SK-N-SH treated with all-trans-retinoic acid at 6 μM for 48 hours (cell line): ENCODE data around the gene FCHSD2.

Experiments
- ATAC-seq: fragments of 200-7000 bp; cut with Tn5 transposase; 3 replicates; pipeline ENCODE4 v1.9.1; 2020; ENCODE audit warnings: mild to moderate bottlenecking, moderate library complexity
- ARNTL ChIP-seq: fragments of 450-650 bp; formaldehyde crosslinking; IDR thresholded peaks from 2 replicates; pipeline ENCODE4 v1.5.0; 2020; ENCODE audit warnings: low read depth, mild to moderate bottlenecking, moderate library complexity, borderline replicate concordance
- BACH2 ChIP-seq: fragments of 250-450 bp; sonication (Bioruptor Pico); IDR thresholded peaks from 2 replicates; pipeline ENCODE4 v1.9.0; 2021; ENCODE audit warnings: mild to moderate bottlenecking, borderline replicate concordance
- CSDC2 ChIP-seq: fragments of 250-450 bp; sonication (Bioruptor Pico); IDR thresholded peaks from 2 replicates; pipeline ENCODE4 v1.5.0; 2020; ENCODE audit warnings: mild to moderate bottlenecking, moderate library complexity
- ESRRG ChIP-seq: fragments of 250-450 bp; sonication (Bioruptor Pico); IDR thresholded peaks from 2 replicates; pipeline ENCODE4 v1.6.1; 2021; ENCODE audit warnings: mild to moderate bottlenecking
- GLIS3 ChIP-seq: fragments of 250-450 bp; sonication (Bioruptor Pico); IDR thresholded peaks from 2 replicates; pipeline ENCODE4 v1.5.0; 2020; ENCODE audit warnings: mild to moderate bottlenecking, moderate library complexity
- ISL1 ChIP-seq: fragments of 250-450 bp; sonication (Bioruptor Pico); IDR thresholded peaks from 2 replicates; pipeline ENCODE4 v2.1.2; 2022; ENCODE audit warnings: mild to moderate bottlenecking, moderate library complexity
- OSR1 ChIP-seq: fragments of 250-450 bp; sonication (Bioruptor Pico); IDR thresholded peaks from 2 replicates; pipeline ENCODE4 v1.8.0; 2022; ENCODE audit warnings: moderate library complexity, mild to moderate bottlenecking, inconsistent platforms
- PPARA ChIP-seq: fragments of 250-450 bp; sonication (Bioruptor Pico); IDR thresholded peaks from 2 replicates; pipeline ENCODE4 v1.5.0; 2020; ENCODE audit warnings: mild to moderate bottlenecking, borderline replicate concordance
- RARB ChIP-seq: fragments of 250-450 bp; sonication (Bioruptor Pico); IDR thresholded peaks from 2 replicates; pipeline ENCODE4 v1.8.0; 2021; ENCODE audit warnings: mild to moderate bottlenecking, moderate library complexity
- SNAI2 ChIP-seq: fragments of 250-450 bp; sonication (Bioruptor Pico); IDR thresholded peaks from 2 replicates; pipeline ENCODE4 v1.5.0; 2020; ENCODE audit warnings: mild to moderate bottlenecking, moderate library complexity
- TCF4 ChIP-seq: fragments of 250-450 bp; sonication (Bioruptor Pico); IDR thresholded peaks from 2 replicates; pipeline ENCODE4 v1.8.0; 2021; ENCODE audit warnings: mild to moderate bottlenecking, moderate library complexity, borderline replicate concordance
- TOX ChIP-seq: fragments of 250-450 bp; sonication (Bioruptor Pico); IDR thresholded peaks from 2 replicates; pipeline ENCODE4 v1.8.0; 2021; ENCODE audit warnings: mild to moderate bottlenecking, moderate library complexity, borderline replicate concordance
- ZFP3 ChIP-seq: fragments of 250-450 bp; sonication (Bioruptor Pico); IDR thresholded peaks from 2 replicates; pipeline ENCODE4 v1.5.0; 2020; ENCODE audit warnings: mild to moderate bottlenecking, moderate library complexity
- ZFP30 ChIP-seq: fragments of 450-650 bp; formaldehyde crosslinking; IDR thresholded peaks from 2 replicates; pipeline ENCODE4 v1.5.0; 2022; ENCODE audit warnings: mild to moderate bottlenecking, moderate library complexity
- ZNF565 ChIP-seq: fragments of 450-650 bp; formaldehyde crosslinking; conservative IDR thresholded peaks from 2 replicates; pipeline ENCODE4 v1.5.0; 2020; ENCODE audit warnings: low read depth, mild to moderate bottlenecking, moderate library complexity
- ZNF8 ChIP-seq: fragments of 450-650 bp; formaldehyde crosslinking; IDR thresholded peaks from 2 replicates; pipeline ENCODE4 v1.5.0; 2020; ENCODE audit warnings: mild to moderate bottlenecking, moderate library complexity
- TF ChIP-seq, protein P1 (sequence below): fragments of 250-450 bp; sonication (Bioruptor Pico); IDR thresholded peaks from 2 replicates; pipeline ENCODE4 v1.8.0; 2020; ENCODE audit warnings: mild to moderate bottlenecking, moderate library complexity, borderline replicate concordance
- TF ChIP-seq, protein P2 (sequence below): fragments of 250-450 bp; sonication (Bioruptor Pico); IDR thresholded peaks from 2 replicates; pipeline ENCODE4 v1.8.0; 2021; ENCODE audit warnings: low read depth, mild to moderate bottlenecking, moderate library complexity, borderline replicate concordance
- TF ChIP-seq, protein P3 (sequence below): fragments of 250-450 bp; sonication (Bioruptor Pico); IDR thresholded peaks from 2 replicates; pipeline ENCODE4 v1.5.1; 2021; ENCODE audit warnings: mild to moderate bottlenecking, moderate library complexity
- TF ChIP-seq, protein P4 (sequence below): fragments of 250-450 bp; sonication (Bioruptor Pico); IDR thresholded peaks from 2 replicates; pipeline ENCODE4 v1.5.0; 2020; ENCODE audit warnings: mild to moderate bottlenecking, moderate library complexity
- TF ChIP-seq, protein P5 (sequence below): fragments of 250-450 bp; sonication (Bioruptor Pico); IDR thresholded peaks from 2 replicates; pipeline ENCODE4 v1.5.1; 2020; ENCODE audit warnings: low read depth, mild to moderate bottlenecking, moderate library complexity

FCHSD2 gene

DNA sequence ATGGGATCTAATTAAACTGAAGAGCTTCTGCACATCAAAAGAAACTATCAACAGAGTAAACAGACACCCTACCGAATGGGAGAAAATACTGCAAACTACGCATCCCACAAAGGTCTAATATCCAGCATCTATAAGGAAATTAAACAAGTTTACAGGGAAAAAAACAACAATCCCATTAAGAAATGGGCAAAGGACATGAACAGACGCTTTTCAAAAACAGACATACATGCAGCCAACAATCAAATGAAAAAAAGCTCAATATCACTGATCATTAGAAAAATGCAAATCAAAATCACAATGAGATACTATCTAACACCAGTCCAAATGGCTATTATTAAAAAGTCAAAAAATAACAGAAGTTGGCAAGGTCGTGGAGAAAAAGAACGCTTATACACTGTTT lies 117.5 kb downstream of the FCHSD2 start (continued):
- TF ChIP-seq CSDC2 (CRISPR knock-in tag) (no peak), OSR1 (no peak), SNAI2 (no peak), ARNTL (CRISPR knock-in tag) (no peak)
- TF ChIP-seq, protein P1, sequence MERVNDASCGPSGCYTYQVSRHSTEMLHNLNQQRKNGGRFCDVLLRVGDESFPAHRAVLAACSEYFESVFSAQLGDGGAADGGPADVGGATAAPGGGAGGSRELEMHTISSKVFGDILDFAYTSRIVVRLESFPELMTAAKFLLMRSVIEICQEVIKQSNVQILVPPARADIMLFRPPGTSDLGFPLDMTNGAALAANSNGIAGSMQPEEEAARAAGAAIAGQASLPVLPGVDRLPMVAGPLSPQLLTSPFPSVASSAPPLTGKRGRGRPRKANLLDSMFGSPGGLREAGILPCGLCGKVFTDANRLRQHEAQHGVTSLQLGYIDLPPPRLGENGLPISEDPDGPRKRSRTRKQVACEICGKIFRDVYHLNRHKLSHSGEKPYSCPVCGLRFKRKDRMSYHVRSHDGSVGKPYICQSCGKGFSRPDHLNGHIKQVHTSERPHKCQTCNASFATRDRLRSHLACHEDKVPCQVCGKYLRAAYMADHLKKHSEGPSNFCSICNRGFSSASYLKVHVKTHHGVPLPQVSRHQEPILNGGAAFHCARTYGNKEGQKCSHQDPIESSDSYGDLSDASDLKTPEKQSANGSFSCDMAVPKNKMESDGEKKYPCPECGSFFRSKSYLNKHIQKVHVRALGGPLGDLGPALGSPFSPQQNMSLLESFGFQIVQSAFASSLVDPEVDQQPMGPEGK = no peak

DNA sequence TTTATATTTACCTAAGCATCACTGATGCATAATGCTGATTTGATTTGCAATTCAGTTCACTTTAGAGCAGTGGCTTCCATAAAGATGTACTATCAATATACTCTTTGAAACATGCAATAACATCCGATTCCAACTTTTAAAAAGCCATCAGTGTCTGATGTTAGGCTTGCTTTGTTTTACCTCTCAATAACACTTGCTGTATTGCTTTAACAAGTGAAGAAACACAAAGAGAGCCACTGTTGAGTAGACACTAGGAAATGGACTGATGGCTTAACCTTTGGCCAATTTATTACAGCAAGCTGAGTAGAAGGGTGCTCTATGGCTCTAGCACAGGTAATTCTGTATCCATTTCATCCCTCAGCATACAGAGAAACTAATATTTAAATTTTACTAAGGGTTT lies 122.1 kb downstream of the FCHSD2 start:
- ATAC-seq = no peak
- no peak for TF ChIP-seq SNAI2
- TF ChIP-seq, protein P1 = no peak
- TF ChIP-seq CSDC2 (CRISPR knock-in tag) = no peak
- TF ChIP-seq, protein P2, sequence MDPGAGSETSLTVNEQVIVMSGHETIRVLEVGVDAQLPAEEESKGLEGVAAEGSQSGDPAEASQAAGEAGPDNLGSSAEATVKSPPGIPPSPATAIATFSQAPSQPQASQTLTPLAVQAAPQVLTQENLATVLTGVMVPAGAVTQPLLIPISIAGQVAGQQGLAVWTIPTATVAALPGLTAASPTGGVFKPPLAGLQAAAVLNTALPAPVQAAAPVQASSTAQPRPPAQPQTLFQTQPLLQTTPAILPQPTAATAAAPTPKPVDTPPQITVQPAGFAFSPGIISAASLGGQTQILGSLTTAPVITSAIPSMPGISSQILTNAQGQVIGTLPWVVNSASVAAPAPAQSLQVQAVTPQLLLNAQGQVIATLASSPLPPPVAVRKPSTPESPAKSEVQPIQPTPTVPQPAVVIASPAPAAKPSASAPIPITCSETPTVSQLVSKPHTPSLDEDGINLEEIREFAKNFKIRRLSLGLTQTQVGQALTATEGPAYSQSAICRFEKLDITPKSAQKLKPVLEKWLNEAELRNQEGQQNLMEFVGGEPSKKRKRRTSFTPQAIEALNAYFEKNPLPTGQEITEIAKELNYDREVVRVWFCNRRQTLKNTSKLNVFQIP (CRISPR knock-in tag) = no peak
- no peak for TF ChIP-seq ESRRG (CRISPR knock-in tag)
- TF ChIP-seq RARB = no peak
- TF ChIP-seq ZFP3 (CRISPR knock-in tag) = no peak
- no peak for TF ChIP-seq PPARA (CRISPR knock-in tag)
- TF ChIP-seq, protein P3, sequence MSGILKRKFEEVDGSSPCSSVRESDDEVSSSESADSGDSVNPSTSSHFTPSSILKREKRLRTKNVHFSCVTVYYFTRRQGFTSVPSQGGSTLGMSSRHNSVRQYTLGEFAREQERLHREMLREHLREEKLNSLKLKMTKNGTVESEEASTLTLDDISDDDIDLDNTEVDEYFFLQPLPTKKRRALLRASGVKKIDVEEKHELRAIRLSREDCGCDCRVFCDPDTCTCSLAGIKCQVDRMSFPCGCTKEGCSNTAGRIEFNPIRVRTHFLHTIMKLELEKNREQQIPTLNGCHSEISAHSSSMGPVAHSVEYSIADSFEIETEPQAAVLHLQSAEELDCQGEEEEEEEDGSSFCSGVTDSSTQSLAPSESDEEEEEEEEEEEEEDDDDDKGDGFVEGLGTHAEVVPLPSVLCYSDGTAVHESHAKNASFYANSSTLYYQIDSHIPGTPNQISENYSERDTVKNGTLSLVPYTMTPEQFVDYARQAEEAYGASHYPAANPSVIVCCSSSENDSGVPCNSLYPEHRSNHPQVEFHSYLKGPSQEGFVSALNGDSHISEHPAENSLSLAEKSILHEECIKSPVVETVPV (CRISPR knock-in tag) = no peak
- no peak for TF ChIP-seq BACH2 (CRISPR knock-in tag)
- TF ChIP-seq ZNF565 (CRISPR knock-in tag) = no peak
- no peak for TF ChIP-seq TCF4 (CRISPR knock-in tag)
- TF ChIP-seq, protein P4, sequence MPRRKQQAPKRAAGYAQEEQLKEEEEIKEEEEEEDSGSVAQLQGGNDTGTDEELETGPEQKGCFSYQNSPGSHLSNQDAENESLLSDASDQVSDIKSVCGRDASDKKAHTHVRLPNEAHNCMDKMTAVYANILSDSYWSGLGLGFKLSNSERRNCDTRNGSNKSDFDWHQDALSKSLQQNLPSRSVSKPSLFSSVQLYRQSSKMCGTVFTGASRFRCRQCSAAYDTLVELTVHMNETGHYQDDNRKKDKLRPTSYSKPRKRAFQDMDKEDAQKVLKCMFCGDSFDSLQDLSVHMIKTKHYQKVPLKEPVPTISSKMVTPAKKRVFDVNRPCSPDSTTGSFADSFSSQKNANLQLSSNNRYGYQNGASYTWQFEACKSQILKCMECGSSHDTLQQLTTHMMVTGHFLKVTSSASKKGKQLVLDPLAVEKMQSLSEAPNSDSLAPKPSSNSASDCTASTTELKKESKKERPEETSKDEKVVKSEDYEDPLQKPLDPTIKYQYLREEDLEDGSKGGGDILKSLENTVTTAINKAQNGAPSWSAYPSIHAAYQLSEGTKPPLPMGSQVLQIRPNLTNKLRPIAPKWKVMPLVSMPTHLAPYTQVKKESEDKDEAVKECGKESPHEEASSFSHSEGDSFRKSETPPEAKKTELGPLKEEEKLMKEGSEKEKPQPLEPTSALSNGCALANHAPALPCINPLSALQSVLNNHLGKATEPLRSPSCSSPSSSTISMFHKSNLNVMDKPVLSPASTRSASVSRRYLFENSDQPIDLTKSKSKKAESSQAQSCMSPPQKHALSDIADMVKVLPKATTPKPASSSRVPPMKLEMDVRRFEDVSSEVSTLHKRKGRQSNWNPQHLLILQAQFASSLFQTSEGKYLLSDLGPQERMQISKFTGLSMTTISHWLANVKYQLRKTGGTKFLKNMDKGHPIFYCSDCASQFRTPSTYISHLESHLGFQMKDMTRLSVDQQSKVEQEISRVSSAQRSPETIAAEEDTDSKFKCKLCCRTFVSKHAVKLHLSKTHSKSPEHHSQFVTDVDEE (CRISPR knock-in tag) = no peak
- TF ChIP-seq TOX = no peak
- TF ChIP-seq ISL1 = no peak
- TF ChIP-seq ARNTL (CRISPR knock-in tag) = no peak
- no peak for TF ChIP-seq OSR1
- TF ChIP-seq, protein P5, sequence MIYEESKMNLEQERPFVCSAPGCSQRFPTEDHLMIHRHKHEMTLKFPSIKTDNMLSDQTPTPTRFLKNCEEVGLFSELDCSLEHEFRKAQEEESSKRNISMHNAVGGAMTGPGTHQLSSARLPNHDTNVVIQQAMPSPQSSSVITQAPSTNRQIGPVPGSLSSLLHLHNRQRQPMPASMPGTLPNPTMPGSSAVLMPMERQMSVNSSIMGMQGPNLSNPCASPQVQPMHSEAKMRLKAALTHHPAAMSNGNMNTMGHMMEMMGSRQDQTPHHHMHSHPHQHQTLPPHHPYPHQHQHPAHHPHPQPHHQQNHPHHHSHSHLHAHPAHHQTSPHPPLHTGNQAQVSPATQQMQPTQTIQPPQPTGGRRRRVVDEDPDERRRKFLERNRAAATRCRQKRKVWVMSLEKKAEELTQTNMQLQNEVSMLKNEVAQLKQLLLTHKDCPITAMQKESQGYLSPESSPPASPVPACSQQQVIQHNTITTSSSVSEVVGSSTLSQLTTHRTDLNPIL (CRISPR knock-in tag) = no peak
- TF ChIP-seq ZNF8 (CRISPR knock-in tag) = no peak
- no peak for TF ChIP-seq GLIS3 (CRISPR knock-in tag)

DNA sequence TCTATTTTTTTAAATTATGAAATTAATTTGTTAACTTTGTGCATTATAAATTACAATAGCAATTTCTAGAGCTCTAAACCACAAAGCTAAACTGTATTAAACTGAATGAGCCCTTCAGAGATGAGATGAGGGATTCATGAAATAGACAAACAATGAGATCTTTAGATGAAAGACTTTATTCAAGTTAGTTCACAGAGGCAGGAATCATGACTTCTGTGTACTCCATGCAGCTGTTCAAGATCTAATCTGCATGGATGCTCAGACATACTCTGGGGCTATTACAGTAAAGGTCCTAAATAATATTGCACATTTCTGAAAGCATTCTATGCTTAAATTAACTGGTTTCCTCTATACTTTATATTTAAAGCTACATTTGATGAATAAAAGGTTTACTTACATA lies 122.7 kb downstream of the FCHSD2 start:
- no peak for ATAC-seq
- TF ChIP-seq ESRRG (CRISPR knock-in tag) (no peak), ARNTL (CRISPR knock-in tag) (no peak), BACH2 (CRISPR knock-in tag) (no peak), ZFP30 (no peak), OSR1 (no peak), ZNF8 (CRISPR knock-in tag) (no peak), SNAI2 (no peak), RARB (no peak), GLIS3 (CRISPR knock-in tag) (no peak), CSDC2 (CRISPR knock-in tag) (no peak)
- TF ChIP-seq, protein P3 (CRISPR knock-in tag) = no peak
- TF ChIP-seq, protein P1 = no peak
- TF ChIP-seq, protein P2 (CRISPR knock-in tag) = no peak
